ENCODE results near the gene ERCC2. TPM values are rescaled to one million over a fixed set of nuclear protein-coding genes. Genes with fewer than 3 reads are reported as not detected.

ERCC2 gene
- total RNA-seq, 6 donors from 2014 or later: 7.4 to 19.1 (median 13.0) TPM

GRCh38 chr19:45352914-45353796 is 17.2 kb downstream of the ERCC2 start:
- peaks cover 0 to 52% (median 29%) of the 10 kb centered on the region in 4 donors for H3K36me3 ChIP-seq
- no peaks in the 10 kb centered on the region for H3K4me1 ChIP-seq
- H3K27me3 ChIP-seq: no peaks in the 10 kb centered on the region
- no peak overlapping the region for H3K27ac ChIP-seq
- H3K9me3 ChIP-seq: no peaks in the 10 kb centered on the region
- DNase-seq: no peak
- no peak for ATAC-seq (ENCODE audit: low FRiP score in 2 of 2)
- no peak overlapping the region for H3K4me3 ChIP-seq
- TF ChIP-seq POLR2AphosphoS5 (IDR thresholded peaks at IDR 0.05) (no peak), CTCF (IDR thresholded peaks at IDR 0.05) (no peak), EP300 (IDR thresholded peaks at IDR 0.05) (no peak), POLR2A (IDR thresholded peaks at IDR 0.05) (no peak)
- WGBS, 2 donors: 93 to 96% methylated on average over 18 to 20 of the region's 20 CpGs

GRCh38 chr19:45352471-45352870 is 17.9 kb downstream of the ERCC2 start:
- no peak for ATAC-seq (ENCODE audit: low FRiP score in 2 of 2)
- WGBS, 2 donors: 91 to 93% methylated on average over 12 to 20 of the region's 20 CpGs
- Histone ChIP-seq H3K27me3 (no peaks in the 10 kb centered on the region), H3K4me3 (no peak overlapping the region), H3K4me1 (no peaks in the 10 kb centered on the region), H3K27ac (no peak overlapping the region), H3K36me3 (peaks cover 0 to 51% (median 29%) of the 10 kb centered on the region in 4 donors), H3K9me3 (no peaks in the 10 kb centered on the region)
- TF ChIP-seq POLR2A (IDR thresholded peaks at IDR 0.05): no peak
- no peak for TF ChIP-seq CTCF (IDR thresholded peaks at IDR 0.05)
- no peak for TF ChIP-seq POLR2AphosphoS5 (IDR thresholded peaks at IDR 0.05)
- TF ChIP-seq EP300 (IDR thresholded peaks at IDR 0.05): no peak
- DNase-seq: no peak

- WGBS, 2 donors: 90 to 91% methylated on average over 5 to 15 of the region's 15 CpGs
- no peaks in the 10 kb centered on the region for H3K27me3 ChIP-seq
- no peak overlapping the region for H3K27ac ChIP-seq
- no peaks in the 10 kb centered on the region for H3K4me1 ChIP-seq
- TF ChIP-seq EP300 (IDR thresholded peaks at IDR 0.05) (no peak), POLR2A (IDR thresholded peaks at IDR 0.05) (no peak), POLR2AphosphoS5 (IDR thresholded peaks at IDR 0.05) (no peak), CTCF (IDR thresholded peaks at IDR 0.05) (no peak)
- DNase-seq (no peak), ATAC-seq (ENCODE audit: low FRiP score in 2 of 2) (no peak)
- no peak overlapping the region for H3K4me3 ChIP-seq
- peaks cover 0 to 47% (median 27%) of the 10 kb centered on the region in 4 donors for H3K36me3 ChIP-seq
- no peaks in the 10 kb centered on the region for H3K9me3 ChIP-seq
Measured at GRCh38 chr19:45352062-45352461, 18.3 kb downstream of the ERCC2 start.

GRCh38 chr19:45351401-45351952 is 18.9 kb downstream of the ERCC2 start:
- Histone ChIP-seq H3K4me3 (no peak overlapping the region), H3K4me1 (no peaks in the 10 kb centered on the region), H3K9me3 (no peaks in the 10 kb centered on the region), H3K36me3 (peaks cover 0 to 41% (median 24%) of the 10 kb centered on the region in 4 donors), H3K27me3 (peaks cover 0 to 3% (median 0%) of the 10 kb centered on the region in 4 donors), H3K27ac (no peak overlapping the region)
- TF ChIP-seq POLR2AphosphoS5 (IDR thresholded peaks at IDR 0.05): no peak
- TF ChIP-seq POLR2A (IDR thresholded peaks at IDR 0.05): no peak
- TF ChIP-seq CTCF (IDR thresholded peaks at IDR 0.05): no peak
- TF ChIP-seq EP300 (IDR thresholded peaks at IDR 0.05): no peak
- DNase-seq (no peak), ATAC-seq (ENCODE audit: low FRiP score in 2 of 2) (no peak)
- 77 to 90% methylated on average over 5 to 13 of the region's 13 CpGs for WGBS, 2 donors

Measured in upper lobe of left lung (tissue), 6 donors.